ENCODE data around the gene RBM20.
"Not testable (repeated sequence)": the region's sequence is repeated elsewhere in the genome, so short reads cannot be mapped to it uniquely, and the experiment has no call there.

RBM20 gene

GRCh38 chr10:110625951-110626855 is 17.9 kb upstream of the RBM20 start:
- DNase-seq = no peak

- DNase-seq = no peak
Observed at GRCh38 chr10:110628161-110628560, 16.0 kb upstream of the RBM20 start.

GRCh38 chr10:110629680-110630191 is 14.4 kb upstream of the RBM20 start:
- peak; percentile 87 for DNase-seq

- DNase-seq = no peak
Observed at GRCh38 chr10:110631934-110632333, 12.2 kb upstream of the RBM20 start.

- DNase-seq = no peak
Observed at GRCh38 chr10:110632591-110633215, 11.4 kb upstream of the RBM20 start.

GRCh38 chr10:110634527-110635209 is 9.5 kb upstream of the RBM20 start:
- DNase-seq = no peak

GRCh38 chr10:110636572-110636931 is 7.6 kb upstream of the RBM20 start:
- no peak for DNase-seq

GRCh38 chr10:110636932-110637557 is 7.1 kb upstream of the RBM20 start:
- no peak for DNase-seq

- DNase-seq = no peak
Observed at GRCh38 chr10:110637558-110638053, 6.5 kb upstream of the RBM20 start.

GRCh38 chr10:110638319-110638718 is 5.8 kb upstream of the RBM20 start:
- no peak for DNase-seq

- DNase-seq = not testable (repeated sequence)
Observed at GRCh38 chr10:110639046-110639445, 5.1 kb upstream of the RBM20 start.

- DNase-seq = not testable (repeated sequence)
Observed at GRCh38 chr10:110639858-110640257, 4.3 kb upstream of the RBM20 start.

GRCh38 chr10:110641256-110641655 is 2.9 kb upstream of the RBM20 start:
- peak; percentile 12 for DNase-seq

GRCh38 chr10:110642204-110643034 is 1.7 kb upstream of the RBM20 start:
- no peak for DNase-seq

- DNase-seq = no peak
Observed at GRCh38 chr10:110643035-110643652, 992 bp upstream of the RBM20 start.

GRCh38 chr10:110644598-110645462 is 694 bp downstream of the RBM20 start:
- no peak for DNase-seq

- no peak for DNase-seq
Observed at GRCh38 chr10:110646417-110647135, 2.4 kb downstream of the RBM20 start.

- DNase-seq = no peak
Observed at GRCh38 chr10:110647136-110647430, 2.9 kb downstream of the RBM20 start.

GRCh38 chr10:110648692-110649346 is 4.7 kb downstream of the RBM20 start:
- DNase-seq = no peak

Measured in NCI-H748 treated with DMSO at 0.1 percent for 48 hours (cell line).